Aorta (tissue), 5 donors: Measurements from ENCODE around the gene RRP1B. TPM values are rescaled to one million over a fixed set of nuclear protein-coding genes. Genes with fewer than 3 reads are reported as not detected.
A peak's percentile ranks its signal among the peaks of the same experiment; 100 is the strongest.

Experiments
- ATAC-seq: fragments of 200-7000 bp; cut with Tn5 transposase; one replicate; pipeline ENCODE4 v1.9.1; 2022; ENCODE audit warnings: moderate library complexity; ENCODE audit not compliant: low FRiP score
- DNase-seq, 2 donors: peaks; one replicate each; pipeline ENCODE4 v3.0.0-alpha.2; 2020
- H3K27ac ChIP-seq, 2 donors: one replicate each; pipeline ENCODE4 v1.5.1; 2013; ENCODE audit warnings: low read length in 2 of 2, mild to moderate bottlenecking in 2 of 2, moderate library complexity in 2 of 2, control low read depth in 1 of 2, inconsistent platforms in 1 of 2, low read depth in 1 of 2
- H3K27me3 ChIP-seq, 2 donors: one replicate each; pipeline ENCODE4 v1.6.1; 2013; ENCODE audit warnings: control low read depth in 1 of 2, low read length in 1 of 2, mild to moderate bottlenecking in 1 of 2, moderate library complexity in 1 of 2; ENCODE audit not compliant: insufficient read depth in 2 of 2, control insufficient read depth in 1 of 2
- H3K36me3 ChIP-seq, 2 donors: one replicate each; pipeline ENCODE4 v1.6.1; 2013; ENCODE audit warnings: control low read depth in 1 of 2, low read length in 1 of 2, mild to moderate bottlenecking in 1 of 2; ENCODE audit not compliant: insufficient read depth in 2 of 2, control insufficient read depth in 1 of 2
- H3K4me1 ChIP-seq, 2 donors: one replicate each; pipeline ENCODE4 v1.6.1; 2013; ENCODE audit warnings: low read length in 2 of 2, control low read depth in 1 of 2, mild to moderate bottlenecking in 1 of 2, moderate library complexity in 1 of 2; ENCODE audit not compliant: insufficient read depth in 2 of 2, control insufficient read depth in 1 of 2
- H3K4me3 ChIP-seq, 2 donors: one replicate each; pipeline ENCODE4 v1.5.1; 2013; ENCODE audit warnings: low read length in 2 of 2, control low read depth in 1 of 2, mild to moderate bottlenecking in 1 of 2
- H3K9me3 ChIP-seq: one replicate; pipeline ENCODE4 v1.6.1; 2013; ENCODE audit warnings: mild to moderate bottlenecking, low read length; ENCODE audit not compliant: control insufficient read depth
- WGBS, 2 donors: extraction: QIAGEN DNeasy Blood & Tissue Kit; methylation state at CpG; one replicate each; pipeline ENCODE4 v1.1.7; 2013; 5-methylcytosine and 5-hydroxymethylcytosine counted together
- intact Hi-C, 2 donors: fragments of 100-400 bp; cut with DNase I; formaldehyde crosslinking; loops; one replicate each; pipeline versions ENCODE4 v1.14.2 to v1.15.0; 2022
- polyA plus RNA-seq, 2 donors: library from polyadenylated mRNA; stranded (reverse); fragments of 200-250 nt; gene quantifications; one replicate each; pipeline ENCODE4 v1.2.3, GENCODE V29; 2013
- total RNA-seq, 2 donors: library from RNA; stranded (reverse); fragmentation: NEBNext Ultra II Directional; extraction: Animal tissue kit (Norgen Biotek cat#: 25700); gene quantifications; one replicate each; pipeline ENCODE4 v1.2.1, GENCODE V29; 2021
- donor health status: healthy with polysubstance abuse.
- donor health status: Bipolar disorder and iron deficiency.
- donor health status: DM: no; HTN: no; CAD: no.
- donor health status: DM: no; HTN: no; CAD: no.
- donor health status: DM: yes; HTN: yes; CAD: no.

RRP1B gene
- total and polyA plus RNA-seq, 4 donors = 4.9 to 16.4 (median 10.9) TPM

- intact Hi-C loops = loop anchor here in 1 of 2 donors (5.0 kb wide), 1 partner anchor 35 kb away; no protein-coding TSS in a partner anchor
- Histone ChIP-seq H3K9me3 (no peaks in the 10 kb centered on the region), H3K36me3 (no peaks in the 10 kb centered on the region), H3K4me3 (no peak overlapping the region), H3K27ac (no peak overlapping the region), H3K4me1 (no peaks in the 10 kb centered on the region), H3K27me3 (no peaks in the 10 kb centered on the region)
- WGBS, 2 donors = 28 to 43% methylated on average over 23 of the region's 23 CpGs
- DNase-seq (peak; percentile 42 to 74), ATAC-seq (no peak)
These were observed 72.7 kb downstream of the RRP1B start for GRCh38 chr21:43731891-43732711.

DNA sequence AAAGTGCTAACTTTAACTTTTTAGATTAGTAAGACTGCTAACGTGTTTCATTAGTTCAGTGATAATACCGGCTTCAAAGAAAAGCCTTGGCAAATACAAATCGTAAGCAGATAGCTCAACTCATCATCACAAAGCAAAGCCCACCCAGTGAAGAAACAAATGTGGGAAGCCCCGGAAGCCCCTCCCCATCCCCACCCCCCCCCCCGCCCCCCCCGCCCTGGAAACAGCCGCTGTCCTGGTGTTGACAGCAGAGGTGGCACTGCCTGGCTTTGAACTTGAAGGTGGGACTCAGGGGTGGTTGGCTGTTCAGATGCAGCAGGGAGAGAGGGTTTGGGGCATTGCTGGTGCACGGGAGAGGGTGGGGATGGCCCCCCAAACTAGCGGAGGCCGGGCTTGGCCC lies 73.7 kb downstream of the RRP1B start:
- ATAC-seq = no peak
- 76 to 81% methylated on average over 9 to 10 of the region's 10 CpGs for WGBS, 2 donors
- no peak overlapping the region for H3K27ac ChIP-seq
- H3K4me3 ChIP-seq = no peak overlapping the region
- intact Hi-C loops = loop anchor here in 1 of 2 donors (5.0 kb wide), 1 partner anchor 36 kb away; no protein-coding TSS in a partner anchor
- H3K27me3 ChIP-seq = no peaks in the 10 kb centered on the region
- DNase-seq = no peak
- no peaks in the 10 kb centered on the region for H3K4me1 ChIP-seq
- no peaks in the 10 kb centered on the region for H3K9me3 ChIP-seq
- no peaks in the 10 kb centered on the region for H3K36me3 ChIP-seq

GRCh38 chr21:43733529-43734071 lies 74.2 kb downstream of the RRP1B start:
- Histone ChIP-seq H3K4me1 (no peaks in the 10 kb centered on the region), H3K27ac (no peak overlapping the region), H3K27me3 (no peaks in the 10 kb centered on the region), H3K4me3 (no peak overlapping the region), H3K9me3 (no peaks in the 10 kb centered on the region), H3K36me3 (no peaks in the 10 kb centered on the region)
- intact Hi-C loops = loop anchor here in 1 of 2 donors (5.0 kb wide), 1 partner anchor 36 kb away; no protein-coding TSS in a partner anchor
- DNase-seq = peak; percentile 49 to 78
- WGBS, 2 donors = 66 to 69% methylated on average over 15 of the region's 15 CpGs
- ATAC-seq = no peak

GRCh38 chr21:43734131-43734927 lies 75.0 kb downstream of the RRP1B start:
- H3K36me3 ChIP-seq = no peaks in the 10 kb centered on the region
- DNase-seq (peak; percentile 42 to 77), ATAC-seq (no peak)
- intact Hi-C loops = loop anchor here in 1 of 2 donors (5.0 kb wide), 1 partner anchor 37 kb away; no protein-coding TSS in a partner anchor
- no peaks in the 10 kb centered on the region for H3K4me1 ChIP-seq
- no peaks in the 10 kb centered on the region for H3K27me3 ChIP-seq
- 53 to 61% methylated on average over 25 of the region's 25 CpGs for WGBS, 2 donors
- H3K9me3 ChIP-seq = no peaks in the 10 kb centered on the region
- H3K4me3 ChIP-seq = no peak overlapping the region
- H3K27ac ChIP-seq = peak overlapping the region in 1 of 2 donors; percentile 6

- intact Hi-C loops = loop anchor here in 1 of 2 donors (5.0 kb wide), 1 partner anchor 38 kb away; no protein-coding TSS in a partner anchor
- ATAC-seq (no peak), DNase-seq (peak; percentile 48 to 74)
- H3K4me1 ChIP-seq = no peaks in the 10 kb centered on the region
- H3K27ac ChIP-seq = peak overlapping the region in 1 of 2 donors; percentile 6
- no peaks in the 10 kb centered on the region for H3K9me3 ChIP-seq
- no peak overlapping the region for H3K4me3 ChIP-seq
- WGBS, 2 donors = 7 to 20% methylated on average over 9 of the region's 9 CpGs
- H3K27me3 ChIP-seq = no peaks in the 10 kb centered on the region
- no peaks in the 10 kb centered on the region for H3K36me3 ChIP-seq
These were observed 75.5 kb downstream of the RRP1B start for GRCh38 chr21:43734928-43735229.

DNA sequence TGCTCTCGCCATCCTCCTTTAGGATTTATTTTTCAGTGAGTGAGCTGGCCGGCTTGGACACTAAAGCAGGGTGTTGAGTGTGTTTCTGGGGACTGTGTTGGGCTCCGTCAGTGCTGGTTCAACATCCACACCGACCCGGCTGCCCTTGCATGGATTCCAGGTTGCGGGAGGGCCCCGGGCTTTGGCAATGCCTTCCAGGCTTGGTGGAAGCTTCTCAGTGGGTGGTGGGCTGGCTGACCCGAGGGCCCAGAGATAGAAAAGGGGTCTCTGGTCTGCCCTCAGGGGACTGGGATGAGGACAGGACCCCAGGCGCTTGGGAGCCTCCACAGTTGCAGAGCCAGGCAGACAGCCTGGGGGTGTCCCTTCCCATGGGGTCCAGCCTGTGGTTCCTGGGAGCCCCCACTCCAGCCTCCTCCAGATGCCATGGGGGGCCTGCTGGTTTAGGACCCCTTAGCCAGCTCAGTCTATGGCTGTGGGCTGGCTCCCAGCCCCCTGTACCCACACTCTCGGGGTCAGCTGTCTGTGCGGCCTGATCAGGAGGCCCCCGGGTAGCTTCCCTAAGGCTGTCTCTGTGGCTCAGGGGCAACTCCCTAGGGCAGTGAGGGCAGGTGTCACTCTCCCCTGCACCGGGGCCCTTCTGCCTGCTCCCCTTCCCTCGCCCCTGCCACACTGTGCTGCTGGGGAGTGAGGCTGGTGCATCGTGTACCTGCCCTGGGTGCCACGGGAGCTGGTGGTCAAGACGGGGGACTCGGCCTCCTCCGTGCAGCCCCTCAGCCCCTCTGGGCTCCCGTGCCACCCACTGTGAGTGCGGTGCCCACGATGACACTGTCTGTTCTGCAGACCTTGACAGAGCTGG lies 76.1 kb downstream of the RRP1B start:
- peak; percentile 44 to 70 for DNase-seq
- Histone ChIP-seq H3K9me3 (no peaks in the 10 kb centered on the region), H3K27ac (peak overlapping the region in 1 of 2 donors; percentile 6), H3K4me3 (no peak overlapping the region), H3K36me3 (no peaks in the 10 kb centered on the region), H3K4me1 (no peaks in the 10 kb centered on the region), H3K27me3 (no peaks in the 10 kb centered on the region)
- intact Hi-C loops = no loop called here
- 68 to 71% methylated on average over 22 of the region's 22 CpGs for WGBS, 2 donors
- no peak for ATAC-seq

- no peaks in the 10 kb centered on the region for H3K27me3 ChIP-seq
- intact Hi-C loops = no loop called here
- H3K4me3 ChIP-seq = no peak overlapping the region
- ATAC-seq = no peak
- no peak for DNase-seq
- H3K4me1 ChIP-seq = no peaks in the 10 kb centered on the region
- no peak overlapping the region for H3K27ac ChIP-seq
- 90 to 92% methylated on average over 25 of the region's 25 CpGs for WGBS, 2 donors
- H3K36me3 ChIP-seq = no peaks in the 10 kb centered on the region
- H3K9me3 ChIP-seq = no peaks in the 10 kb centered on the region
These were observed 77.0 kb downstream of the RRP1B start for GRCh38 chr21:43736224-43736883.
